ENCODE measurements around the gene WFDC1.

- TF ChIP-seq CTCF (IDR thresholded peaks at IDR 0.05; ENCODE audit: insufficient read depth, low read length) (no peak), SPI1 (IDR thresholded peaks at IDR 0.05; ENCODE audit: borderline replicate concordance, low read depth) (no peak)
Observed at GRCh38 chr16:84360170-84360569, 65.5 kb downstream of the WFDC1 start.

Measured in HL-60 (cell line).